GM20000 (cell line): ENCODE data around the gene PSMA7.

ENCODE experiments used
- DNase-seq: peaks from one replicate; pipeline ENCODE4 v3.0.0; 2012; ENCODE audit warnings: low spot score
- TF ChIP-seq, protein P1 (sequence below): IDR thresholded peaks from 2 replicates; pipeline ENCODE4 v1.5.1; 2012; ENCODE audit warnings: mild to moderate bottlenecking, control low read depth; ENCODE audit errors: extremely low read depth, missing control alignments

The PSMA7 gene

DNA sequence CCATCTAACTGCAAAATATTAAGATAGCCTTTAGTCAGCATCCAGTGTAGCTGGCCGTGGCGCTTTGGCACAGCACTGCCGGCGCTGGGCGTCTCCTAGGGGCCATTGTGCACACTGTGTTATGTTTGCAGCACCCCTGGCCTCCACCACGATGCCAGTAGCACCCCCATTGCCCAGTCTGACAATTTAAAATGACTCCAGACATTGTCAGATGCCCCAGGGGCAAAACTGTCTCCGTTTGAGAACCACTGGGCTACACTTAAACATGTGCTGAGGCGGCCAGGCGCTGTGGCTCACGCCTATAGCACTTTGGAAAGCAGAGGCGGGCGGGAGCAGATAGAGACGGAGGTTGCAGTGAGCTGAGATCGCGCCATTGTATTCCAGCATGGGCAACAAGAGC lies 33.7 kb upstream of the PSMA7 start:
- TF ChIP-seq, protein P1, sequence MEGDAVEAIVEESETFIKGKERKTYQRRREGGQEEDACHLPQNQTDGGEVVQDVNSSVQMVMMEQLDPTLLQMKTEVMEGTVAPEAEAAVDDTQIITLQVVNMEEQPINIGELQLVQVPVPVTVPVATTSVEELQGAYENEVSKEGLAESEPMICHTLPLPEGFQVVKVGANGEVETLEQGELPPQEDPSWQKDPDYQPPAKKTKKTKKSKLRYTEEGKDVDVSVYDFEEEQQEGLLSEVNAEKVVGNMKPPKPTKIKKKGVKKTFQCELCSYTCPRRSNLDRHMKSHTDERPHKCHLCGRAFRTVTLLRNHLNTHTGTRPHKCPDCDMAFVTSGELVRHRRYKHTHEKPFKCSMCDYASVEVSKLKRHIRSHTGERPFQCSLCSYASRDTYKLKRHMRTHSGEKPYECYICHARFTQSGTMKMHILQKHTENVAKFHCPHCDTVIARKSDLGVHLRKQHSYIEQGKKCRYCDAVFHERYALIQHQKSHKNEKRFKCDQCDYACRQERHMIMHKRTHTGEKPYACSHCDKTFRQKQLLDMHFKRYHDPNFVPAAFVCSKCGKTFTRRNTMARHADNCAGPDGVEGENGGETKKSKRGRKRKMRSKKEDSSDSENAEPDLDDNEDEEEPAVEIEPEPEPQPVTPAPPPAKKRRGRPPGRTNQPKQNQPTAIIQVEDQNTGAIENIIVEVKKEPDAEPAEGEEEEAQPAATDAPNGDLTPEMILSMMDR, result no peak
- no peak for DNase-seq

DNA sequence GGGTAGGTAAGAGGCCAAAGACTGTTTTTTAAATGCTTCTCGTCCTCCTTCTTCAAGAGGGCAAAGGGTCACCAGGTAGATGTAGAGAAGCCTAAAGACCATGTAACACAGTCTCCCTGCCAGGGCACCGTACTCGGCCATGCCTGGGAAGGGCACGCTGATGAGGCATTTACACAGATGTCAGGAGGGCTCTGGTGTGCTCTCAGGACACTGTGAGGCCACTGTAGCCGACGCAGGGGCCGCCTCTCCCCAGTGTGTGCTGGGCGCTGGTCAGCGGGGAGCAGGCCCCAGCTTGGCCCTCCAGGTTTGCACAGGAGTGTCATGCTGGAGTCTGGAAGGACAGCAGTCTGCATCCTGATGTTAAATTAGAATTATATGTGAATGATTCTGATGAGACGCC lies 32.5 kb upstream of the PSMA7 start:
- TF ChIP-seq, protein P1, result no peak
- no peak for DNase-seq

DNA sequence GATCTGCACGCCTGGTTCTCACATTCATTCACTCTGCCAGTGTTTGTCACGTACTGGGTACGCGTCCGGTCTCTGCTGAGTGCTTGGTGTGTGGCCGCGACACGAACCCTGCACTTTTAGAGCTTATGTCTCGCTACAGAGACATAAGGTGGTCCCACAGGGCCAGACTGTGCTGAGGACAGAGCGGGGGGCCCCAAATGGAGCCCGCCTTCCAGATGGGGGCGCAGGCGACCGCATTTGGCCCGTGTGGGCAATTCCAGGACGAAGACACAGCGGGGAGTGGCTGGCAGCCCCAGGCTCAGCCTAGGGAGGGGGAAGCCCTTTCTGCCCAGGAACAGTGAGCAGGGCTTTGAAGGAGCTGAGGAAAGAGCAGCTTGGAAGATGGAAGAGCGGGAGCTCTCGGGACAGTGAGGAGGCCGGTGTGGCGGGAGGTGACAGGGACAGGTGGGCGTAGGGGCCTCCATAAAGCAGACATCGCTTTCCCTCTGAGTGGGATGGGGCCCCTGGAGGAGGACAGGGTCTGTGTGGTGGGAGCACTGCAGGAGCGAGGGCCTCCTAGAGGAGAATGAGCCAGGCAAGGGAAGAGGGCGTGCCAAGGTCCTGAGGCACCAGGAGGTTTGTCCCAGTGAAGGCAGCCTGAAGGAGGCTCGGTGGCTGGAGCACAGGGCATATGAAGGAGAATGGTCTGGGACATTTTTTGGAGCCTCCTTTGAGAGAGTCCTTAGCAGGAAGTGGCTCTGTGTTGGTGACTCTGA lies 31.9 kb upstream of the PSMA7 start:
- TF ChIP-seq, protein P1, result no peak
- no peak for DNase-seq

DNA sequence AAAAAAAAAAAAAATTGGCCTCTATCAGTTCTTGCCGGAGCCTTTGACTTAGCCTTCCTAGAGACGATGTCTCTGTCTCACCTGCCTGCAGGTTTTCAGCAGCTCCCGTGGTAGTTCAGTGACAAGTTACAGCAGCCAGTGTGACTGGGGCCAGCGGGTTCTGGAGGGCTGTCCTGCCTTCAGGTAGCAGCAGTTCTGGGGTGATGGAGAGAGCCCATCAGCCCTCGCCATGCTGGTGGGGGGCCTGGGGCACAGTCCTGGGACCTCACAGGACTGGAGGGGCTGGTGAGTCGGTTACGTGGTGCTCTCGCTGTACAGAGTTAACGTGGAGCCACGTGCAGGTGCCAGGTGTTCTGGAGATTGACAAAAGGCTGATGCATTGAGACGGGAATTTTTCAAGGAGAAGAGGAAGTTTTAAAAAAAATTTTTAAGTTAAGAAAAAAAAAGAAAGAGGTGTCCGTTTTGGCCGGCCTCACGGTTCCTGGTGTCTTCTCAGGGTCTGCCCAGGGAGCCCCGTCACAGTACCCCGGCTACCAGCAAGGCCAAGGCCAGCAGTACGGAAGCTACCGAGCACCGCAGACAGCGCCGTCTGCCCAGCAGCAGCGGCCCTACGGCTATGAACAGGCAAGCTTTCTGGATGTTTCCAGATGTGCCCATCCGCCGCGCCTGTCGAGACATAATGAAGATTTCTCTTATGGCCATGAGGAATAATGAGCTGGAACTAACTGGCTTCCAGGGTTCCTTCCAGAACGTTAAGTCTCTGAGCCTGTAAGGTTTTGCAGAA lies 31.0 kb upstream of the PSMA7 start:
- TF ChIP-seq, protein P1, result no peak
- no peak for DNase-seq

DNA sequence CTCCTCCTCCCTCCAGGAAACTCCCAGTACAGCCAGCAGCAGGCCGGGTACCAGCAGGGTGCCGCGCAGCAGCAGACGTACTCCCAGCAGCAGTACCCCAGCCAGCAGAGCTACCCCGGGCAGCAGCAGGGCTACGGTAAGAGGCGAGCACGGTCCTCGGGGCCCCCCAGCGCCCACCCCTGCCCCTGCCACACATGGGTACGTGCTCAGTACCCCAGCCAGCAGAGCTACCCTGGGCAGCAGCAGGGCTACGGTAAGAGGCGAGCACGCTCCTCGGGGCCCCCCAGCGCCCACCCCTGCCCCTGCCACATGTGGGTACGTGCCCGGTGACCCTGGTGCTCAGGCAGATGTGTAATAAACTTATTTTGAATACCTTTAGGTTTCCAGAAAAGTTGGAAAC lies 29.5 kb upstream of the PSMA7 start:
- no peak for DNase-seq
- TF ChIP-seq, protein P1, result no peak

DNA sequence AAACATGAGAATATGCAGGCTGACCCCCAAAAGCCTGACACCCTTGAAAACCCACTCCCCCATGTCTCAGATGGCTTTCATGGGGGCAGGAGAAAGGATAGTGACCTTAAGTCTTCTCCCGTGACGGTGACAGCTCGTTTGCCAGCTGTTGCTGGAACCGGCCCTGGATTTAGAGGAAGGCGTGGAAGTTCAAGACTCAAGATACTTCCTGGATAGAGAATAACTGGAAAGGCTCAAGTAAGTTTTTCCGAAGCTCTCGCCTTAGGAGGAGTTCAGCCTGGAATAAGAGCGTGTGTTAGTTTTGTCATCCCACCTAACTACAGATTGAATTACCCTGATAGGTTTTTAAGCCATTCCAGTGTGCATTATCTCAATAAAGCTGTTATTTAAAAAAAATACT lies 28.1 kb upstream of the PSMA7 start:
- no peak for DNase-seq
- TF ChIP-seq, protein P1, result no peak

DNA sequence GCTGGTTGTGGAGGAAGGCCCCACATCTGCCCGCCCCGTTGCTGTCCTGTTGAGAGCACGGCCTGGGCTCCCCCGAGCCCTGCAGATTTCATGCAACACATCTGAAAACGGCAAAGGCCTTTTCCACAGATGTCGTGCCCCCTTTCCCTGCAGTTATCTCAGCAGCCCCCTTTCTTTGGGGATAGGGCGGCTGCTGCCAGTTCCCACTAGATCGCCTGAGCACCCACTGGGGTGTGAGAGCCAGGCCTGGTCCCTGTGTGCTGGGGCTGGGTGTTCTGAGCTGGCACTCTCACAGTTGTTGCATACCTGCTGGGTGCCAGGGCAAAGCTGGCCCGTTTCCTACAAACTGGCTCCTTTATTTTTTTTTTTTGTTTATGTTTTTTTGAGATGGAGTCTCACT lies 27.3 kb upstream of the PSMA7 start:
- TF ChIP-seq, protein P1, result no peak
- DNase-seq, result no peak
